Endothelial cell of umbilical vein (primary cell): ENCODE data around the gene HIC1.

Experiments used
- CTCF ChIP-seq, 2 donors: IDR thresholded peaks; 1 replicate in 1 of 2; 2 replicates in 1 of 2; pipeline ENCODE4 v1.5.1; 2011; ENCODE audit warnings: low read length in 2 of 2, mild to moderate bottlenecking in 2 of 2, moderate library complexity in 2 of 2, control low read depth in 1 of 2, inconsistent platforms in 1 of 2, low read depth in 1 of 2; ENCODE audit not compliant: insufficient read depth in 1 of 2; ENCODE audit errors: extremely low read depth in 1 of 2
- EZH2 ChIP-seq: IDR thresholded peaks from 2 replicates; pipeline ENCODE4 v1.6.1; 2012; ENCODE audit warnings: borderline replicate concordance, low read depth, mild to moderate bottlenecking, moderate library complexity, low read length, inconsistent platforms; ENCODE audit not compliant: severe bottlenecking
- JUN ChIP-seq: IDR thresholded peaks from 2 replicates; pipeline ENCODE4 v1.6.1; 2011; ENCODE audit warnings: borderline replicate concordance, low read depth; ENCODE audit not compliant: insufficient read length, insufficient read depth
- MAX ChIP-seq: IDR thresholded peaks from 2 replicates; pipeline ENCODE4 v1.6.1; 2011; ENCODE audit not compliant: insufficient read depth, insufficient read length
- POLR2A ChIP-seq: IDR thresholded peaks from 2 replicates; pipeline ENCODE4 v1.6.1; 2012; ENCODE audit warnings: low read depth, mild to moderate bottlenecking, control low read depth, low read length
- POLR2AphosphoS5 ChIP-seq: IDR thresholded peaks from 2 replicates; pipeline ENCODE4 v1.6.1; 2012; ENCODE audit warnings: low read depth, mild to moderate bottlenecking, control low read depth, low read length, moderate library complexity; ENCODE audit not compliant: insufficient read depth

GRCh38 chr17:2070241-2071023 is 15.5 kb downstream of the HIC1 start:
- TF ChIP-seq CTCF (IDR thresholded peaks at IDR 0.05; ENCODE audit: extremely low read depth in 1 of 2, insufficient read depth in 1 of 2, low read depth in 1 of 2, low read length in 2 of 2), result no peak
- no peak for TF ChIP-seq POLR2A
- TF ChIP-seq JUN, result no peak
- TF ChIP-seq POLR2AphosphoS5, result no peak
- no peak for TF ChIP-seq EZH2
- no peak for TF ChIP-seq MAX
